Right lung (tissue), 5 donors: ENCODE results near the gene GABBR2. TPM values are rescaled to one million over a fixed set of nuclear protein-coding genes. Genes with fewer than 3 reads are reported as not detected.

Source experiments
- DNase-seq, 2 donors: peaks; one replicate each; pipeline ENCODE4 v3.0.0-alpha.2; 2013
- polyA plus RNA-seq, 5 donors: library from polyadenylated mRNA; unstranded; fragments of 120-200 nt; gene quantifications; one replicate each; pipeline versions ENCODE4 v1.2.1 to v1.2.3, GENCODE V29; 2013; ENCODE audit warnings: inconsistent platforms in 1 of 5, low replicate concordance in 1 of 5; ENCODE audit not compliant: insufficient read length in 5 of 5, insufficient read depth in 1 of 5

Gene GABBR2
- polyA plus RNA-seq, 5 donors = 0.48 to 1.4 (median 0.99) TPM

GRCh38 chr9:98569491-98569890 lies 139.2 kb downstream of the GABBR2 start:
- no peak for DNase-seq

- no peak for DNase-seq
These were observed 139.7 kb downstream of the GABBR2 start for GRCh38 chr9:98568909-98569469.

GRCh38 chr9:98568234-98568908 lies 140.4 kb downstream of the GABBR2 start:
- DNase-seq = no peak

DNA sequence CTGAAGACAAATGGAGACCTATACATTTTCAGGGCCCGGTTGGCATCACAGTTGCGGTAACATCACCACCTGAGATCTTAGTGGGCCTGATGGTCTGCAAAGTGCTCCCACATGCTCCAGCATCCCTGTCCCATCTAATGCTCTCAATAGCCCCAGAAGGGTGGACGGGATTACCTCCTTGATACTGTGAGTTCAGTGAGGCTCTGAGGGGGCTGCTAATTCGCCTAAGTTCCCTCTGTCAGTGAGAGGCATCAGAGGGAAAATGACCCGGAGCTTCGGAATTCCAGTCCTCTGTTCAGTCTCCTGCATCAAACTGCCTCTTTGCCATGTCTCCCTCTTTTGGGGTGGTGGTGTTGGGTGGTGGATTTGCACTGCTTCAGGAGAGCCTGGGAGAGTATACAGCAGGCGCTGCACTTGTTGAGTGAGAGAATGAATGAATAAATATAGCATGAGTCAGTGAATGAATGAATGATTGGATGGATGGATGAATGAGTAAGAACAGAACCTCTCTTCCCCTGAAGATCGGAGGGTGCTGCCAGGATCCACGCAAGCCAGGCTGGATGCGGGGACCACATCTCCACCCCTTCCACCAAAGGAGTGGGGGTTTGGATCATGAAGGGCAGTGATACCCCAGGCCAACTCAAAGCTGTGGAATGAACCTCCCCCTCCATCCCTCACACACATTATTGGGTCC lies 141.0 kb downstream of the GABBR2 start:
- no peak for DNase-seq

DNA sequence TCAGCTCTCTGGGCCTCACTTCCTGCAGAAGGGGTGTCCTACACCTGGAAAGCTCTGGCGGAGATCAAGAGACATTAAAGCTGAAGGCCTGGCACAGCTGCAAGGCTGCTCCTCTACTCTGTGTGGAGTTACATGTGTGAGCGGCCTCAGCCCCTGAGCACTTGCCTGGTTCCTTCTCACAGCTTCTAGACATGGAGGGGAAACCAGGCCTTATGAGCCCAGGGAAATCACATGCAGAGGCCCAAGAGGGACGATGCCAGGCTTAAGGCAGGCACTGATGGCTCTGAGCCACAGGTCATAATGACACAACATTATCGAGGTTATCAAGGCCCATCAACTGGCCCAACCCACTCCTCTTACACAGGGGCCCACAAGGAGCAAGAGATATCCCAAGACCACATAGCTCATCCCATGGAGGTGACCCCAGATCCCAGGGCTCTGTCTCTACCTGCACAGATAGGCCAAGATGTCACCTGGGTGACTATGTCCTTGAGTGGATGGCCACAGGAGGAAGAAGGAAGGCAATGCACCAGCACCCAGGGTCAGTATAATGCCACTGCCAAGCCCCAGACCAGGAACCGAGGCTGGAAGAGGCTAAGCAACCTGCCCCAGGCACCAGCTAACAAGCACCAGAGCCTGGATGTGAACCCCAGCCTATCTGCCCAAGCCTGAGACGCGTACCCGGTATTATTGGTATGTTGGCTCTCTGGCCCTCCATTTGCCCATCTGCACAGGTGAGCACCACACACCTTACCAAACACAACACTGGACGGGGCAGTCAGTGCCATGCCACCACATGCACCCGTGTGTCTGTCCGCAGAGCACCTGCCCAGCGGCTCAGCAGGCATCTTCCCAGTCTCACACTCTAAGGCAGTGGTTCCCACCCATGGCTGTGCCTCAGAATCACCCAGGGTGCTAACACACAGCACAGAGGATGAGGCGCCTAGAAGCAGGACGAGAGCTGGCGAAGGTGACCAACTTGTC lies 143.3 kb downstream of the GABBR2 start:
- DNase-seq = no peak

DNA sequence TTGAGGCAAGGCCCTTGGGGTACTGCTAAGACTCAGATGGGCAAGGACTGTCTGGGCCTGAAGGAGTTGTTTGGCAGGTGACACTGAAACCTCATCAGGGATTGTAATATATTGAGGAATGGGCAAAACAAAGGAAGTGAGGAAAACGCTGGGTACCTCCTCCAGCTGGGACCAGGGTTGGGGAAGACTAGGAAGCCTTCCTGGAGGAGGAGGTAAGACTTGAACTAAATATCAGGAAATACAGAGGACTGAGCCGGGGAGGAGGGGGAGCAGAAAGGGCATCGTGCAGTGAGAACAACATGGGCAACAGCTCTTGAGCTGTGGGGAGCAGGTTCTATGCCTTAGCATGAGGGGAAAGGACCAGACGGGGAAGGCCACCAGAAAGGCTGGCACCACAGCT lies 144.0 kb downstream of the GABBR2 start:
- no peak for DNase-seq

DNA sequence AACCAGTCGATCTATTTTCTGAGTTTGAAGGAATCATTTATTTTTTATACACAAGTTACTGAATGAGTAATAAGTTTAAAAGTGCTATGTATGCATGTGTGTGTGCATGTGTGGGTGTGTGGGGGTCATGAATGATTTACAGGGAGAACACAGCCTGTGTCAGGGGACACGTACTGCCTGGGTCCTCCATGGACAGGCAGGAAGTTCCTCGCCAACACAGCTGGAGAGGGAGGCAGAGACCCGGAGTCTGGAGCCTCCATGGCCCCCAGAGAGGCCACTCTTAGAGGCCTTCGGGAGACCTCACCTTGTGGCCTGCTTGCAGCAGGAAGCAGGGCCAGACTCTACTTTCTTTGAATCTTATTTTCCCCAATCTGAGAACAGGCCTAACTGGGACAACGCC lies 144.7 kb downstream of the GABBR2 start:
- DNase-seq = no peak

- no peak for DNase-seq
These were observed 145.4 kb downstream of the GABBR2 start for GRCh38 chr9:98563212-98563907.

DNA sequence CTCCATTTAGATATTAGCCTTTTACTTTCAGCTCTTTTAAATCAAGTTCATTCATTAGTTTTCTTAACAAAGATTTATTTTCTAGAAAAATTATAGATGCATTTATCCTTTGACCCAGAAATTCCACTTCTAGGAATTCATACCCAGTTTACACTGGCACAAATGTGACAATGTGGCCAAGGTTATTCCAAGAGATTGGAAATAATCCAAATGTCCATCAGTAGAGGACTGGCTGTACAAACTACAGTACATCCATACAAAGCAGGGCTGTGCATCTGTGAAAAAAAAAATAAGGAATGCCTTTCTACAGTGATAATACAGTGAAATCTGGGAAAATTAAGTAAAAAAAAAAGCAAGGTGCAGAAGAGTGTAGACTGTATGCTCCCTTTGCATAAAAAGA lies 149.2 kb downstream of the GABBR2 start:
- DNase-seq = no peak

- DNase-seq = no peak
These were observed 150.2 kb downstream of the GABBR2 start for GRCh38 chr9:98558575-98558974.

DNA sequence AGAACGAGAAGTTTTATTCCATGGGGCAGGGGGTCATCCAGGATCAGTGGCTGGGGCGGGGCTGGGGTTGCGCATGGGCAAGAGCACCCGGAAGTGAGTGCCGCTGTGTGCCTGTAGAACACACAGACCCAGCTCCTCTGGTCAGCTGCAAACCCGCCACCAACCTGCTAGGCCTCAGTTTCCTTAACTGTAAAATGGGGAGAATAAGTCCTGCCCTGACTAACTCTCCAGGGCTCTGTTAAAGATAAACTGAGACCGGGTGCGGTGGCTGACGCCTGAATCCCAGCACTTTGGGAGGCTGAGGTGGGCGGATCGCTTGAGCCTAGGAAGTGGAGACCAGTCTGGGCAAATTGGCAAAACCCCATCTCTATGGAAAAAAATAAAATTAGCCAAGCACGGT lies 152.2 kb downstream of the GABBR2 start:
- no peak for DNase-seq

GRCh38 chr9:98555651-98556465 lies 152.9 kb downstream of the GABBR2 start:
- DNase-seq = no peak

DNA sequence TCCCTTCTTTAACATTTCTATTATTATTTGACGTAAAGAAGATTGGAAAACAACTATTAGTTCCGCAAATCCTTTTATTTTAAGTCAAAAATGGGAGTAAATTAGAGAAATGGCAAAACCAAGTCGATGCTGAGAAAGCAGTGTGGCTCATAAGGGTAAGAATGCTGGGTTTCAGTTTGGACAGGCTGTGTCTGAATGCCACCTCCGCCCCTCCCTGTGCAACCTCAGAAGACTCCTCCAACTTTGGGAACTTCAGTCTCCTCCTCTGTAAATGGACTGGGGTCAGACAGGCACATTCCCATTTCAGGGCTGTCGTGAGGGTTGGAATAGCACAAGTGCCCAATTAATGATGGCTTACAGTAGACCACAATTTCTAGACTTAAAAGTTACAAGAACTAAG lies 154.0 kb downstream of the GABBR2 start:
- no peak for DNase-seq

GRCh38 chr9:98552331-98552730 lies 156.4 kb downstream of the GABBR2 start:
- no peak for DNase-seq

GRCh38 chr9:98551511-98552286 lies 157.0 kb downstream of the GABBR2 start:
- DNase-seq = no peak

DNA sequence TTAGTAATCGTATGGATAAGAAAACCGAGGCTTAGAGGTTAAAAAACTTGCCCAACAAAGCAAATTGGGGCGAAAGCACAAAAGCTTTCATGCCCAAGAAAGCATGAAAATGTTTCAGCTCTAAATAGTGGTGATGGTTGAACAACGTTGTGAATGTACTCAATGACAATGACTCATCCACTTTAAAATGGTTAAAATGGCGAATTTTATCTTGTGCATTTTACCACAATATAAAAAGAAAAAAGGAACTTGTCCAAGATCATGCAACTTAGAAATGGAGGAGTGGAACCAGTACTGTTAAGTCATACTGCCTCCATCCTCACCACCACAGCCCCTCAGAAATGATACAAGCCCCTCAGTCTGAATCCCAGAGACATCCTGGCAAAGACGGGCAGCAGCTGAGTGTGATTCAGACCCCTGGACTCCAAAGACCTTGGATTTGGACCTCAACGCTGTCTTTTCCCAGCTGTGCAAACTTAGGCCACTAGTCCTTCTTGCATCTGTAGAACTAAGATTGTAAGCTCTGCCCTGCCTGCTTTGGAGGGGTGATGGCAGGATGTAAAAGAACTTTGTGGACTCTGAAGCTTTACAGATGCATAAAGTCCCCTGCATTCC lies 158.4 kb downstream of the GABBR2 start:
- no peak for DNase-seq

DNA sequence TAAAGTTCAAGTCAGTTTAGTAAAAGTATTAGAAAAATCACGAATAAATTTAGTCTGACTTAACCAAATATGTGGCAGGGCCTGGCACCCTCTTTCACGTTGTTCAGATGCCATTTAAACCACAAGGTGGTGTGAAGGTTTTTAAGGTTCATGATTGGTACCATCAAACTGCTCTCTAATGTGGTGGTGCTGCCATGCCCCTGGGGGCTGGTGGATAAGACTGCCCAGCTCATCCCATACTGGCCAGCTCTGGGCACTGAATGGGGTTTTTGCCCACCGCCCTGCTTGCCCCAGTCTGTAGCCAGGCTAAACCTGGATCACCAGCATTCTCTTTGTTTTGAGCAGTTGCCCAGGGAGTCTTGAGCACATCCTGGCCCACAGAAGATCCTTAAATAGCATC lies 159.3 kb downstream of the GABBR2 start:
- DNase-seq = no peak

GRCh38 chr9:98547606-98548005 lies 161.1 kb downstream of the GABBR2 start:
- no peak for DNase-seq

- no peak for DNase-seq
These were observed 163.7 kb downstream of the GABBR2 start for GRCh38 chr9:98545021-98545420.
